OCI-LY1 (cell line): ENCODE measurements around the gene SGTB.

Source experiments
- H2AFZ ChIP-seq: fragments of 200-600 bp; sonication (generic), shearing (Covaris generic); 2 replicates; pipeline ENCODE4 v1.6.0; 2014; ENCODE audit warnings: antibody characterized with exemption, mild to moderate bottlenecking, low read length
- H3F3A ChIP-seq: fragments of 200-600 bp; sonication (generic), shearing (Covaris generic); 2 replicates; pipeline ENCODE4 v1.6.0; 2014; ENCODE audit warnings: mild to moderate bottlenecking, antibody characterized with exemption, low read length, moderate library complexity; ENCODE audit not compliant: insufficient read depth
- H3K27ac ChIP-seq: fragments of 200-600 bp; sonication (generic); 2 replicates; pipeline ENCODE4 v1.5.1; 2014; ENCODE audit warnings: low read length, mixed run types, mild to moderate bottlenecking, low read depth; ENCODE audit not compliant: poor library complexity, severe bottlenecking
- H3K27me3 ChIP-seq: fragments of 200-600 bp; sonication (generic); 2 replicates; pipeline ENCODE4 v1.6.0; 2014; ENCODE audit warnings: antibody characterized with exemption, mild to moderate bottlenecking, low read length, moderate library complexity; ENCODE audit not compliant: insufficient read depth
- H3K36me3 ChIP-seq: fragments of 200-600 bp; sonication (generic); 2 replicates; pipeline ENCODE4 v1.6.1; 2014; ENCODE audit warnings: mild to moderate bottlenecking, antibody characterized with exemption, low read length, moderate library complexity, mixed read lengths; ENCODE audit not compliant: insufficient read depth
- H3K4me1 ChIP-seq: fragments of 200-600 bp; sonication (generic); 2 replicates; pipeline ENCODE4 v1.5.1; 2014; ENCODE audit warnings: mild to moderate bottlenecking, low read length, moderate library complexity; ENCODE audit not compliant: insufficient read depth, severe bottlenecking
- H3K4me2 ChIP-seq: fragments of 200-600 bp; sonication (generic), shearing (Covaris generic); 2 replicates; pipeline ENCODE4 v1.6.1; 2014; ENCODE audit warnings: low read length
- H3K4me3 ChIP-seq: fragments of 200-600 bp; sonication (generic); 2 replicates; pipeline ENCODE4 v1.5.1; 2014; ENCODE audit warnings: low read length, low read depth, mild to moderate bottlenecking, mixed read lengths; ENCODE audit not compliant: poor library complexity, severe bottlenecking
- H3K79me2 ChIP-seq: fragments of 200-600 bp; shearing (Covaris generic); 2 replicates; pipeline ENCODE4 v1.6.1; 2016; ENCODE audit warnings: mixed run types, low read length, mixed read lengths; ENCODE audit not compliant: insufficient read depth
- H3K9ac ChIP-seq: fragments of 200-600 bp; sonication (generic), shearing (Covaris generic); 2 replicates; pipeline ENCODE4 v1.6.1; 2014; ENCODE audit warnings: mild to moderate bottlenecking, low read length, mixed read lengths
- H3K9me2 ChIP-seq: fragments of 200-600 bp; sonication (generic), shearing (Covaris generic); 2 replicates; pipeline ENCODE4 v1.6.1; 2014; ENCODE audit warnings: low read depth, mild to moderate bottlenecking, low read length, mixed read lengths
- H3K9me3 ChIP-seq: fragments of 200-600 bp; shearing (Covaris generic); 2 replicates; pipeline ENCODE4 v1.6.1; 2014; ENCODE audit warnings: low read length, mixed read lengths
- H4K20me1 ChIP-seq: fragments of 200-600 bp; sonication (generic), shearing (Covaris generic); 2 replicates; pipeline ENCODE4 v1.6.0; 2016; ENCODE audit warnings: mild to moderate bottlenecking, low read length; ENCODE audit not compliant: insufficient read depth
- CTCF ChIP-seq: fragments of 200-600 bp; sonication (generic), shearing (Covaris generic); IDR thresholded peaks from 2 replicates; pipeline ENCODE4 v1.5.1; 2017; ENCODE audit warnings: mild to moderate bottlenecking, antibody characterized with exemption, low read length, moderate library complexity, mixed read lengths
- EZH2 ChIP-seq: fragments of 200-600 bp; sonication (generic), shearing (Covaris generic); IDR thresholded peaks from 2 replicates; pipeline ENCODE4 v1.8.0; 2017; ENCODE audit warnings: borderline replicate concordance, mixed run types, mild to moderate bottlenecking, antibody characterized with exemption, low read length, moderate library complexity, mixed read lengths

Gene SGTB

GRCh38 chr5:65668696-65669095, 53.2 kb downstream of the SGTB start:
- H3K9ac ChIP-seq = no peak overlapping the region

GRCh38 chr5:65663804-65664521, 57.9 kb downstream of the SGTB start:
- no peaks in the 10 kb centered on the region for H4K20me1 ChIP-seq
- TF ChIP-seq CTCF (no peak), EZH2 (no peak)
- H3K9me2 ChIP-seq = no peaks in the 10 kb centered on the region
- no peak overlapping the region for H3K4me3 ChIP-seq
- no peak overlapping the region for H3K27ac ChIP-seq
- H3K79me2 ChIP-seq = no peaks in the 10 kb centered on the region
- H2AFZ ChIP-seq = no peak overlapping the region
- H3K36me3 ChIP-seq = peaks cover 30% of the 10 kb centered on the region; the same call in 1 of the 2 replicates
- no peak overlapping the region for H3K4me2 ChIP-seq
- H3F3A ChIP-seq = no peaks in the 10 kb centered on the region
- no peaks in the 10 kb centered on the region for H3K9me3 ChIP-seq
- no peaks in the 10 kb centered on the region for H3K27me3 ChIP-seq
- no peak overlapping the region for H3K9ac ChIP-seq
- no peaks in the 10 kb centered on the region for H3K4me1 ChIP-seq

More at GRCh38 chr5:65668696-65669095, 53.2 kb downstream of the SGTB start:
- Histone ChIP-seq H3K4me2 (no peak overlapping the region), H3K4me1 (no peaks in the 10 kb centered on the region), H3K4me3 (no peak overlapping the region), H3K9me3 (no peaks in the 10 kb centered on the region), H3K79me2 (no peaks in the 10 kb centered on the region), H3K27me3 (no peaks in the 10 kb centered on the region), H4K20me1 (no peaks in the 10 kb centered on the region), H3K9me2 (no peaks in the 10 kb centered on the region), H3K36me3 (peaks cover 32% of the 10 kb centered on the region; the same call in 1 of the 2 replicates), H2AFZ (no peak overlapping the region), H3F3A (no peaks in the 10 kb centered on the region), H3K27ac (no peak overlapping the region)
- TF ChIP-seq CTCF = no peak
- no peak for TF ChIP-seq EZH2

GRCh38 chr5:65654713-65655112, 67.2 kb downstream of the SGTB start:
- Histone ChIP-seq H3K27me3 (no peaks in the 10 kb centered on the region), H4K20me1 (no peaks in the 10 kb centered on the region), H3K27ac (no peak overlapping the region), H3K36me3 (peaks cover 35% of the 10 kb centered on the region; the same call in 1 of the 2 replicates), H2AFZ (no peak overlapping the region), H3K79me2 (no peaks in the 10 kb centered on the region), H3F3A (no peaks in the 10 kb centered on the region; the same call in 1 of the 2 replicates), H3K4me1 (no peaks in the 10 kb centered on the region), H3K9me2 (no peaks in the 10 kb centered on the region), H3K9me3 (no peaks in the 10 kb centered on the region), H3K4me3 (no peak overlapping the region), H3K4me2 (no peak overlapping the region), H3K9ac (no peak overlapping the region)
- TF ChIP-seq CTCF (no peak), EZH2 (no peak)
